Limb (tissue), 2 donors: ENCODE data around the gene TIPARP.
"Not testable (repeated sequence)": the region's sequence is repeated elsewhere in the genome, so short reads cannot be mapped to it uniquely, and the experiment has no call there.

ENCODE experiments used
- DNase-seq, 2 donors: peaks; one replicate each; pipeline ENCODE4 v3.0.0-alpha.2; 2016; ENCODE audit errors: extremely low spot score in 2 of 2

The TIPARP gene

DNA sequence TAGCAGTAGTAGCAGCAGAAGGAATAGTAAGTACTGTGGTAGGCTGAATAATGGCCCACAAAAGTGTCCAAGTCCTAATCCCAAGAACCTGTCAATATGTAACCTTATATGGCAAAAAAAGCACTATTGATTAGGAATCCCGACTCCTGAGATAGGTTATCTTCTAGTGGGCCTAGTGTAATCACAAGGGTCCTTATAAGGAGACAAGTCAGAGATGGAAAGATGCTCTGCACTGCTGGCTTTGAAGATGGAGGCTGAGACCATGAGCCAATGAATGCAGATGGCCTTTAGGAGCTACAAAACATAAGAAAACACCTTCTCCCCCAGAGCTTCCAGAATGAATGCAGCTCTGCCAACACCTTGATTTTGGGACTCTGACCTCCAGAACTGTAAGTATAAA is 36.0 kb downstream of the TIPARP start:
- DNase-seq, result no peak

DNA sequence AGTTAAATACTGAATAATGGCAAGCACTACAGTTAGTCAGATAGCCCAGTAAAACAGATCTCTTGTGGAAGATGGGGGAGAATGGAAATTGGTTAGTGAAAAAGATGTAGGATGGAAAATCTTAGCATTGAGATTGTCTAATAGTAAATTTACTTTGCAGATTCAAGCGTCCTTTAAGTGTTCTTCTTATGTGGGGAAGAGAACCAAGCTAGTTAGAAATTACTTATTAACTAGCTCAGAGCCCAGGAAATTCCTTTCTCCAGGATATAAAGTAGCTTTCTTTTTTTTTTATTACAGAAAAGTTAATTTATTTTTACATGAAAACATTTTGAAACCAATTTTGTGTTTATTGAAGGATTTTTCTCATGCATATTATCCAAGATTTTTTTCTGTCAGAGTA is 36.7 kb downstream of the TIPARP start:
- DNase-seq, result no peak

DNA sequence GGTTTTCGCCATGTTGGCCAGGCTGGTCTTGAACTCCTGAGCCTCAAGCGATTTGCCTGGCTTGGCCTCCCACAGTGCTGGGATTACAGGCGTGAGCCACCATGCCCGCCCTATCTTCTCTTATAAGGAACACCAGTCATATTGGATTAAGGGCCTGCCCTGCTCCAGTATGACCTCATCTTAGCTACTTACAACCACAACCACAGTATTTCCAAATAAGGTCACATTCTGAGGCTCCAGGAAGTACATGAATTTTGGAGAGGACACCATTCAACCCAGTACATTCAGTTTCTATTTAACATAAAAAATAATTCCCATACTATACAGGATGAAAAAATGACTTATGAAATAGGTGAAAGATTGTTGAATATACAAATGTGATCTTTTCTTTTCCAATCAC is 37.6 kb downstream of the TIPARP start:
- not testable (repeated sequence) for DNase-seq

DNA sequence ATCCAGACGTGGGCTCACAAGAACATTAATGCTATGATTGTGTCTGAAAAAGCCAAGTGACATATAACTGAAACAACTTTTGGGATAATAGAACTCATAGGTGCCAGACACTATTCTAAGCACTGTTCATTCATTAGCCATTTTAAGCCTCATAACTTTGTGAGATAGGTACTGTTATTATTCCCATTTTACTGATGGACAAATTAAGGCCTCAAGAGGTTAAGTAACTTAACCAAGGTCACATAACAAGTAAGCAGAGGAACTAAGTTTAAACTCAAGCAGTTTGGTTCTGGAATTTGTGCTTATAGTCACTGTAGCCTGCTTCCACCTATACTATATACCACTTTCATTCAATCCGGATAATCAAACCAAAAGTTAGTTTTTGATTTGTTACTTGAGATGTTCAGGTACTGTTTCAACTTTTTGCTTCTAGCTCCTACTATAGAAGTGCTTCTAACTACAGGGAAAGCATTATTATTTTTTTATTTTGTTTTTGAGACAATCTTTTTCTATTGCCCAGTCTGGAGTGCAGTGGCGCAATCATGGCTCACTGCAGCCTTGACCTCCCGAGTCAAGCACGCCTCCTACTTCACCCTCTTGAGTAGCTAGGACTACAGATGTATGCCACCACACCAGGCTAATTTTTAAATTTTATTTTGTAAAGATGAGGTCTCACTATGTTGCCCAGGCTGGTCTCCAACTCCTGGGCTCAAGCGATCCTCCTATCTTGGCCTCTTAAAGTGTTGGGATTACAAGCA is 41.9 kb downstream of the TIPARP start:
- no peak for DNase-seq

DNA sequence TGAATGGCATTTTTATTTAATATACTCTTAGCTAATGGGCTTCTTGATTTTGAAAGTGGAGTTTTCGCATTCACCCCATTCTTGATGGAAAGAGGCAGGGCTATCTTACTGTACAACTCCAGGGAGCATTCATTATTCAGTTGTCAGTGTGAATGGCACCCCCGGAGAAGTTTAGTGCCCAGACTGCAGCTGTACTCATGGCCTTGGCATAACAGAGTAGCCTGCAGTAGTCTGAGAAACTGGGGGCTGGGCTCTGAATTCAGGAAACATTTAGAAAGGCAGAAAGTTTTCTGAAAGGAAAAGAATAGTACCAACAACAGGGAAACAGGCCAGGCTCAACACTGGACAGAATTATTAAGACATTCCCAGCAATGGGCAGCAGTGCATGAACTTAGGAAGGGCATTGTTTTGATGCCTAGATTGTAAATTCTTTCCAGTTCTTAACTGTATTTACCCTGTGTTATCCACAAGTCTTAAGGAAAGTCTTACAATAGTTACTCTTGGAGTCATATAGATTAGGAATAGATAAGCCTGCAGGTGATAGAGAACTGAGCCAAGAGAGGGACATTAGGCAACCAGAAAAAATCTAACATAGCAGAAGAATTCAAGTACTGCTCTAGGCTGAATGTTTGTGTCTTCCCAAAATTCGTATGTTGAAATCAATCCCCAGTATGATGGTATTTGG is 44.4 kb downstream of the TIPARP start:
- no peak for DNase-seq

DNA sequence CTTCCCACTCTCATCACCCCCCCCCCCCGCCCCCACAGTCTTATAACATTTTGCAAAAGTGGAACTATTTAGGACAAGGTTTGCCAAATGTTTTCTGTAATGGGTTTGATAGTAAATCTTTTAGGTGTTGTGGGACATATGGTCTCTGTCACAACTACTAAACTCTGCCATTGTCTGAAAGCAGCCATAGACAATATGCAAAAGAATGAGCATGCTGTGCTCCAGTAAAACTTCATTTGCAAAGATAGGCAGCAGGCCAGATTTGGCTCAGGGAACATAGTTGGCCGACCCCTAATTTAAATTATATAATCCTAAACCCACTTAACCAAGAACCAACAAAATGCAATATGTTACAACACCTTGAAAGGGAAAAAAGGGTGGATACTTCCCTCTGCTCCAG is 46.4 kb downstream of the TIPARP start:
- no peak for DNase-seq

DNA sequence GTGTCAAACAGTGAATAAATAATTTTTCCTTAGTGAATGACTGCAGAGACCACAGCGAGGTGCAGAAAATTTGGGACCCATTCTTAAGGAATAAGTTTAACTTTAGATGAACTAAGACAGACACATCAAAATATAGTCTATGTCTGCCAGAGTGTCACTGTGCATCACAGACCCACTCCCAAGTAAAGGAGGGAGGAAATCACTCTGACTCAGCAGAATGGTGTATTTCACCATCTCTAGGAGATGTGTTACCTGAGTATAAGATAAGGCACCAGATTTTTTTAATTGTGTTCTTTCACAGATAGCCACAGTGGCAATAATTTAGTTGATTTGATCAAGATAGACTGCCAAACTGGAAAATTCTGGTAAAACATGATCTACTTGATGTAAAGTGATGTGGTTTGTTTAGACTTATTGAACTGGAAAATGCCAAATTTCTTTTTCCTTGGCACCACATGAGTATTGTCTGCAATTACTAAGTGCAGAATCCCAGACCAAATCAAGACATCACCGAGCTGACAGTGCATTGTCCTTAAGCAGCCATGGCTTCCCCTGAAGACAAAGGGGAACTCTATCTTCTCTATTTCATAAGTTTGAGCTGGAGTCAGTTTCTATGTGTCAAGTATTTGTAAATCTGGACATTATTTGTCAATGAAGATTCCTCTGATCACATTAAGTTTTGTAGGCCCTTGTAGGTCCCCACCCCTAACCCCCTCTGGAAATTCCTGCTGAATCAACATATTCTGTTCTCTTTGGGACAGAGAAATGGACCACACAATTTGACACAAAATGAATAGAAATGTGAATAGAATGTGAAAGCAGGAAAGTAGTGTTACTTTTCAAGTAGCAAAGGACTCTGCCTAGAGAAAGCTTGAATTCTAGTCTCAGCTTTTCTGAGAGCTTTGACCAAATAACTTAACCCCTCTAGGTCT is 47.6 kb downstream of the TIPARP start:
- no peak for DNase-seq

DNA sequence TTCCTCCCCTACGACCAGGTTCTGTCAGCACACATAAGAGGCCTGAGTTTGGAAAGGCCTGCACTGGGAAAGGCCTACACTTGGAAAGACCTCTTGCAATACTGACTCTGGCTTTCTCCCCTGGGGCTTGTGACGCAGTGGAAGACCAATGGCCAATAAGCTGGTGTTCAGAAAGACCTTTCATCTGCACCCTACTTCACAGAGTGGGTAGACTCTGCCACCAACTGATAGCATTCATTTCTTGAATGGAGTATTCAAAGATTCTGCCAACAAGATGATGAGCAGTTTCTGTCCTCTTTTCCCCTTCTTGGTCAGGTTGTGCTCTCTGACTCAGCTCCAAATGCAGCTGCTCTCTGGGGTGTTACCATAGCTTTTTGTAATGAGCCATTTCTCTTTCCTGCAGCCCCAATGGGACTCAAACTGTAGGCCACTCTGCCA is 48.8 kb downstream of the TIPARP start:
- no peak for DNase-seq

DNA sequence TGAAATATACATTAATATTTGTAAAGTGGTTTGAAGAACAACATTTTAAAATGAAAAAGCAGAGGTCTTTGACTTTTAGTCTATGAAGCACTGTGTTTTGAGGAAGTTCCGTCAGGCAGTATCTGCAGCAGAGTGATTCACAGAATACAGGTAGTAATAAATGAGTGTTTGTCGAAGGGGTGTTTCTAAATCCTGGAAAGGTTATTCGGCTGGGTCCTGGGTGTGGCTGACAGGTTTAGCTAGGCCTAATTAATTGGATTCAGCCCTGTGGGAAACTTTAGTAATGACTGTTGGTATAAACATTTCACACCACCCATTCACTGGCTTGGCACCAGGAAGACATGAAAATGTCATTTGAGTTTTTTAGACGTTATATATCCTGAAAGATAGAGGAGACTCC is 51.3 kb downstream of the TIPARP start:
- DNase-seq, result no peak

DNA sequence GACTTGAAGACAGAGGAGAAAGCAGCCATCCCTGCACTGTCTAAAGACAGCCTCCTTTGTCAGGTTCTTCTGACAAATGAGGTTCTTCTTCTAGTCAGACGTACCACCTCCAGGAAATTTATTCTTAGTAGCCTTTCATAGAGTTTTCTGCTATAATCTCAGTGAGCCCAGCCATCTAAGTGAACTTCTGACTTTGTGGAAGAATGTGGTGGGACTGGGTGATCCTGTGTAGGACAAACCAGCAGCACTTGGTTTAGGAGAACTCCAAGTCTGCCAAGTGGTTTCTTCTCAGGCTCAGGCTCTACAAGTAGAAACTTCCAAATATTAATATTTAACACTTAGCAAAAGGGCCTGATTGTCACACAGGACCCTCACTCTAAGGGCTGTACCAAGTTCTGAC is 52.1 kb downstream of the TIPARP start:
- DNase-seq, result no peak

DNA sequence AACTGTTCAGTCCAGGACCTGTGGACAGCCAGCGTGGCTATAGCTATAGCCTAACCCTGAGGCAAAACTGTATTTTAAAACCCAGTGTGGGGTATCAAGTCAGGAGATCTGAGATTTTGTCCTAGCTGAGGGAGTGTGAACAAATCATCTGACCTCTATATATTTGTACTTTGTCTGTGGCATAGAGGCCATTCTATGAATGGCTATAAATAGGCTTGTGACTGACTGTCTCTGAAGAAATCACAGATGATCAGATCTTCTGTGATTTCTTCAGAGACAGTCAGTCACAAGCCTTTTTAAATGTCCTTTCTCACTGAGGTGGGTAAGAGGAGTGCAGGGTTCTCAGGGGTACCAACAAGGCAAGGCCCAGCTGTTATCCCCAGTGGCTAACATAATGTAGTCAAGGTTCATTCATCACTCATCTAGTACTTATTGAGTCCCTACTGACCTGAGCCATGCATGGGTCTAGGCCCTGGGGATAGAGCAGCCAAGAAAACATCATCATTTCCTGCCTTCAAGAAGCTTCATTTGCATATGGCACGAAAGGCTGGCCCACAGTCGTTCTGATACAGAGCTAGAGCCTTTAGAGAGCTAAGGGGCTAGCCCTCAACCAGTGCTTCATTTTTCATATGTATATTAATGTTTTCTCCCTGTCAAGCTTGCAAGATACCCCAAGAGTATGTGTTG is 53.3 kb downstream of the TIPARP start:
- no peak for DNase-seq

DNA sequence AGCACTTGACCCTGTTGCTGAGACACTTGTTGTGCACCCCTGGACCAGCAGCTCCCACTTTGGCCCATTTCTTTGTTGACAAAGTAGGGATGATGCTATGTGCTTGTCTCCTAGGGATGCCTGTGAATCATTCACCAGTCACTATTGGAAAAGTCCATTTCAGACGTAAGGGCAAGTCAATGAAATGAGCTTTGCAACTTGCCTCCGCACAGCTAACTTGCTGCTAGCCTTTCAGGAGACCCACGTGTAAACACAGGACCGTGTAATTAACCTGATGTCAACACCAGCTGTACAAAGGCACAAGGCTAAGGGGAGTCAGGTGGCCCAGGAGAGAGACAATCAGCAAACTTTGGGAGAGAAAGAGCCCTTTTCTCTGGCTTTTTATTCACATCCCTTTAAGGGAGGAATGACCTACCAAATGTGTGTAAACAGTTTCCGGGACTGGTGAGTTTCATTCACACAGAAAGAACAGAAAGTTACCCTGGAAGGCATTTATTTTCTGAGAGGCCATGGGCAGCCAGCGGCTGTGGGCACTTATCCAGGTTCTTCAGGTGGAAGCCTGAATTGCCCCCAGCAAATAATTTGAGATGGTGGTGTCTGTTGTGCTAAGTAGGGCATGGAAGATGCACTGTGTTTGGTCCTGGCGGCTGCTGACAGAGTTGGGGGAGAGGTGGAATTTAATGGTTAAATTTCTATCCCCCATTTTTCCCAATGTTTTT is 54.0 kb downstream of the TIPARP start:
- DNase-seq, result no peak

DNA sequence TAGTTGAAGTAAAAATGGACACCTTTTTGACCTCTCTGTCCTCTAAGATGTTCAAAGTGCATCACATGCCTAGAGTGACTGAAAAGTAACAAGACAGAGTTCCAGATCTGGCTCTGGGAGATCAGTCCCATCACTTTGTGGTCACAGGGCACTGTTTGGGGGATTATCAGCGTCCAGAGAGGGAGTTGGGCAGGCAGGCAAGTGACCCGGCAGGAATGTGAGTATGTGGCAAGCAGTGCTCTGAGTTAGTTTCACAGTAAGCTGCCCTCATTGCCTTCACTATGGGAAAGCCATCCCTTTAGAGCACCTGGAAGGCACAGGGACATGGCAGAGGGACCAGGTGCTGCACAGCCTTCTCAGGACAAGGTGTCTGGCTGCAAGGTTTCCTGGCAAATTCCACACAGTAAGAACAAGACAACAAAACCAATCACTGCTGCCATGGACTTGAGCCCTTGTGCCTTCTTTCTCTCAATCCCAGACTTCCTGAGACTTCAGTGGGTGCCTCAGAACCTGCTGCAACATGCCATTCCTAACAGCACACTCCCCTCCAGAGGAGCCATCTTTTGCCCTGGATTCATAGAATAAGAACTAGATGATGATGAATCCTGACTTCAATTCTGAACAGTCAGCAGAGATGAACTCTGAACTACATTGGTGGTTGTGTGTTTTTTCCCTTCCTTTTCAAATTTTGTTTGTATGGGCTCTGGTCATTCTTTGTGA is 55.2 kb downstream of the TIPARP start:
- no peak for DNase-seq

DNA sequence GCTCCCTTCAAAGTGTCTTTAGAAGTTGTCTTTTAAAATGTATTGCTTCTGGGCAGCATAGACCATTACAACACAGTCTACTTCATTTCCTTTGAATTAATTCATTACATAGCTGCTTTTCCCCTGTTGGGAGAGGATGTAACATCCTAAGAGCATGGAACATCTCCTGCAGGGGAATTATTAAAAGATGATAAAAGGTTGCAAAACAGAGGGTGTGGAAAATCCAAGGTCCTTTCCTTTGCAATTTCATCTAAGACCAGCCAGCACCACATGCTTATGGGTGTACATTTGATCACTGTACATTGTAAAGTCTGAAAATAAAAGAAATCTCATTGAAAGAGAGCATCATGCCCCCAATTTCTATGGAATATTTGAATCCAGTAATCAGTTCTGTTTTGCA is 57.4 kb downstream of the TIPARP start:
- DNase-seq, result no peak

DNA sequence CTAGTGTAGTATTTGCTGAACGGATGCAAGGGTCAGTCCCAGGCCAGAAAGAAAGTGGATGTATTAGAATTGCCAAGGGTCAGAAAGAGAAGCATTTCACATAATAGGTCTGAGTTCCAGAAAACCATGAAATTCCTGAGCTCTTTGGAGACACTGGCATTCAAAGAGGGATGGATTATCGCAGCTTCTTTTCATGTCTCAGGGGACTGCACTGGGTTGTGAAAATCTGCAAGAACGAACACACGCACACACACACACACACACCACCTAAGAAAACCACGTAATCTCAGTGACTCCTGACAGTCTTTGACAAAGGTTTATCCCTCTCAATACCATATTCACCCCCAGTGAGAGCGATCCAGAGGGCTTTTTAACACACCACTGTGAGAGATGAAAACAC is 57.9 kb downstream of the TIPARP start:
- no peak for DNase-seq

DNA sequence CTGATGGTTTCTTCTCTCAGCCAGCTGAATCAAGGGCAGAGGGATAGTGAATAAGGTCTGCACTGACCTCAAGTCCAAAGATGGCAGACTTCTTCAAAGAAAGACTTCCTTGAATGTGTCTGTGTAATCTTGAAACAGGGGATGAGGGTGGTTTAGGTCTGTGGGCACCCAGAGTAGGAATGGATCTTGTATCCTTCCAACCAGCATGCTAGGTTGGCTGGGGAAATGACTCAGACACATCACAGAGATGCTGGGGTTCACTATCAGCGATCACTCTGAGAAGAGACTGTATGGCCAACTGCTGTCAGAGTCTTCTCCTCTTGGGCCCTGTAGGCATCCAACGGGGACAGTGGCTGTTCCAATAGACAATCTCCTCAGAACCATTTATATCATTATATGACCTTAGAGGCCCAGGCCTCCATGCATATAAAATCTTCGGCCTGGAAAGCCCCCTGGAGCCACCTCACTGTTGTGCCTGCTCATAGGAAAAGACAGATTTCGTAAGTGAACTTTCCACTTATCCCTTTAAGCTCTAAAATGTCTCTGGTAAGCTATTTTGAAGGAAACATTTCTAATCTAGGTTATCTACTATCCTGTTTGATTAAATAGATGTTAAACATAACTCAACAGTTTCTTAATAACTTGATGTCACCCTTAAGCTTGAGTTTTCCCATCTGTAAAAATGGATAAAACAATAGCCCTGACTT is 58.5 kb downstream of the TIPARP start:
- no peak for DNase-seq

DNA sequence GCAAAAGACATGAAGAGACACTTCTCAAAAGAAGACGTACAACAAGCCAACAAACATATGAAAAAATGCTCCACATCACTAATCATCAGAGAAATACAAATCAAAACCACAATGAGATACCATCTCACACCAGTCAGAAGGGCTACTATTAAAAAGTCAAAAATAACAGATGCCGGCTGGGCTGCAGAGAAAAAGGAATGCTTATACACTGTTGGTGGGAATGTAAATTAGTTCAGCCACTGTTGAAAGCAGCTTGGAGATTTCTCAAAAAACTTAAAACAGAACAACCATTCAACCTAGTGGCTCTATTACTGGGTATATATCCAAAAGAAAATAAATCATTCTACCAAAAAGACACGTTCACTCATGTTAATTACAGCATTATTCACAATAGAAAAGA is 60.3 kb downstream of the TIPARP start:
- not testable (repeated sequence) for DNase-seq

DNA sequence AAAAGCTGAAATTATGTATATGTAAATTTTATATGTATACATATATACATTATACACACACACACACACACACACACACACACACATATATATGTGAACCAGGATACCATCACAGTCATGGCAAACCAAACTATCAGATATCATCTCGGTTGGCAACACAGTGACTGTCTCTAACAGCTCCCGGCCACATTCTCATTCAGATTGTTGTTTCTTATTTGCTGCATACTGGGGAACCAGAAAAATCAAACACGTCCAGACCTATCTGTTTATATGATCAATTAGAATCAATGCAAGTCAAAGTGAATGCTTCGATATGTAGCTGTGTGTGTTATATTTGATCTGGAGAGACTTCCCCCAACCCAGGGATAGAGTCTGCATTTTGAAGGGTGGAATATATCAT is 61.1 kb downstream of the TIPARP start:
- no peak for DNase-seq

DNA sequence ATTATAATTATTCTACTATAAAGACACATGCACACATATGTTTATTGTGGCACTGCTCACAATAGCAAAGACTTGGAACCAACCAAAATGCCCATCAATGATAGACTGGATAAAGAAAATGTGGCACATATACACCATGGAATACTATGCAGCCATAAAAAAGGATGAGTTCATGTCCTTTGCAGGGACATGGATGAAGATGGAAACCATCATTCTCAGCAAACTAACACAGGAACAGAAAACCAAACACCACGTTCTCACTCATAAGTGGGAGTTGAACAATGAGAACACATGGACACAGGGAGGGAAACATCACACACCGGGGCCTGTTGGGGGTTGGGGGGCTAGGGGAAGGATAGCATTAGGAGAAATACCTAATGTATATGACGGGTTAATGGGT is 62.7 kb downstream of the TIPARP start:
- not testable (repeated sequence) for DNase-seq

DNA sequence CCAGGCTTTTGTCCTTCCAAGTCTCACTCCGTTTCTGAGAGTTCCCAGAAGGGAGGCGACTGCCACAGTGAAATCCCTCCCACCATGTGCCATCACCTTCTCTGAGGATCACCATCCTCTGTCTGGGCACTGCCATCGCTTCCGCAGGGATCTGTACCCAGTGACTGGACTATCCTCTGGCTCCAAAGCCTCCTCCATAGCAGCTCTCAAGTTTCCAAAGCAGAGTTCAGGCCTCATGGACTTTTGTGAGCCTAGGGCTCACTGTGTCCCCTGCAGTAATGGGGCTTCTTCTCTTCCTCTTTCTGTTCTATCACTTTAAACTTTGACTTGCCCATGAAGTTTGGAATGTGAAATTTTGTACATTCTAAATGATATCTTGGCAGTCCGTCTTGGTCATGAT is 63.9 kb downstream of the TIPARP start:
- no peak for DNase-seq
